ENCODE data around the gene UBAP2L.
"Not testable (repeated sequence)": the region's sequence is repeated elsewhere in the genome, so short reads cannot be mapped to it uniquely, and the experiment has no call there.

The UBAP2L gene

GRCh38 chr1:154241703-154242351 is 21.1 kb downstream of the UBAP2L start:
- DNase-seq, result no peak

- DNase-seq, result no peak
Measured at GRCh38 chr1:154253671-154254070, 32.9 kb downstream of the UBAP2L start.

- no peak for DNase-seq
Measured at GRCh38 chr1:154256686-154257085, 35.9 kb downstream of the UBAP2L start.

GRCh38 chr1:154258784-154259183 is 38.0 kb downstream of the UBAP2L start:
- DNase-seq, result no peak

- DNase-seq, result no peak
Measured at GRCh38 chr1:154260127-154260526, 39.4 kb downstream of the UBAP2L start.

GRCh38 chr1:154263465-154264332 is 42.9 kb downstream of the UBAP2L start:
- DNase-seq, result no peak

GRCh38 chr1:154264454-154264853 is 43.7 kb downstream of the UBAP2L start:
- no peak for DNase-seq

- DNase-seq, result no peak
Measured at GRCh38 chr1:154265586-154265985, 44.8 kb downstream of the UBAP2L start.

GRCh38 chr1:154270833-154271232 is 50.1 kb downstream of the UBAP2L start:
- no peak for DNase-seq

- DNase-seq, result peak; percentile 75
Measured at GRCh38 chr1:154272217-154272998, 51.7 kb downstream of the UBAP2L start, which contains the start of gene HAX1. Gene HAX1 (plus strand): TSS chr1:154272629. CDS start chr1:154272724, 95 bp downstream.

- no peak for DNase-seq
Measured at GRCh38 chr1:154272999-154273563, 52.3 kb downstream of the UBAP2L start.

- DNase-seq, result no peak
Measured at GRCh38 chr1:154276797-154277196, 56.0 kb downstream of the UBAP2L start.

- not testable (repeated sequence) for DNase-seq
Measured at GRCh38 chr1:154287591-154287990, 66.8 kb downstream of the UBAP2L start.

GRCh38 chr1:154288661-154289060 is 67.9 kb downstream of the UBAP2L start:
- no peak for DNase-seq

- no peak for DNase-seq
Measured at GRCh38 chr1:154290921-154291320, 70.2 kb downstream of the UBAP2L start.

GRCh38 chr1:154295408-154296235 is 74.9 kb downstream of the UBAP2L start:
- no peak for DNase-seq

- DNase-seq, result no peak
Measured at GRCh38 chr1:154301582-154301981, 80.8 kb downstream of the UBAP2L start.

GRCh38 chr1:154304664-154305337 is 84.0 kb downstream of the UBAP2L start:
- no peak for DNase-seq

- DNase-seq, result no peak
Measured at GRCh38 chr1:154306151-154306550, 85.4 kb downstream of the UBAP2L start.

GRCh38 chr1:154307670-154308270 is 87.0 kb downstream of the UBAP2L start:
- not testable (repeated sequence) for DNase-seq

- not testable (repeated sequence) for DNase-seq
Measured at GRCh38 chr1:154309136-154309535, 88.4 kb downstream of the UBAP2L start.
